HL-60/S4 treated with retinoic acid at 250 ng/mL for 4 days and 3 days (cell line): ENCODE results near the gene POU2F3.
"Not testable (repeated sequence)": the region's sequence is repeated elsewhere in the genome, so short reads cannot be mapped to it uniquely, and the experiment has no call there.

Experiments
- in situ Hi-C: fragments of 300-500 bp; cut with MboI; formaldehyde crosslinking; loops from 2 replicates; pipeline ENCODE4 v1.7.0; 2022; ENCODE audit warnings: low sequenced_read_pairs

Gene POU2F3

DNA sequence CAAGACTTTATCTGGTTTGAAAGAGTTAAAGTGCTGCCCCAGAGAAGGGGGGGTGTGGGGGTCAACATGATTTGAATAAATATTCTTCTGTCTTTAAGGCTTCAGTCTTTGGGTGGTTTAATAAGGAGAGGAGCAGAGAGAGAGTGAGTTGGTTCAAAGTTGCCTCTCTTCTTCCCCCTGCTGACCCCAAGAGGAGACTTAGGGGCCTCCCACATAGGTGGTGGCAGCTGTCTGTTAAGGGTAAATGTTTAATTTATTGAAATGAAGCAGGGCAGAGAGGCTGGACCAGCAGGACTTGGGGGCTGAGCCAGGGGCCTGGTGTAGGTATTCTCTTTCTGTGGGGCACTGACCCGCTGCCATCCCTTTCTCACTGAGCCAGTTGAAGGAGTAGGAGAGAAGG lies 5.5 kb downstream of the POU2F3 start:
- in situ Hi-C loops: no loop called here

DNA sequence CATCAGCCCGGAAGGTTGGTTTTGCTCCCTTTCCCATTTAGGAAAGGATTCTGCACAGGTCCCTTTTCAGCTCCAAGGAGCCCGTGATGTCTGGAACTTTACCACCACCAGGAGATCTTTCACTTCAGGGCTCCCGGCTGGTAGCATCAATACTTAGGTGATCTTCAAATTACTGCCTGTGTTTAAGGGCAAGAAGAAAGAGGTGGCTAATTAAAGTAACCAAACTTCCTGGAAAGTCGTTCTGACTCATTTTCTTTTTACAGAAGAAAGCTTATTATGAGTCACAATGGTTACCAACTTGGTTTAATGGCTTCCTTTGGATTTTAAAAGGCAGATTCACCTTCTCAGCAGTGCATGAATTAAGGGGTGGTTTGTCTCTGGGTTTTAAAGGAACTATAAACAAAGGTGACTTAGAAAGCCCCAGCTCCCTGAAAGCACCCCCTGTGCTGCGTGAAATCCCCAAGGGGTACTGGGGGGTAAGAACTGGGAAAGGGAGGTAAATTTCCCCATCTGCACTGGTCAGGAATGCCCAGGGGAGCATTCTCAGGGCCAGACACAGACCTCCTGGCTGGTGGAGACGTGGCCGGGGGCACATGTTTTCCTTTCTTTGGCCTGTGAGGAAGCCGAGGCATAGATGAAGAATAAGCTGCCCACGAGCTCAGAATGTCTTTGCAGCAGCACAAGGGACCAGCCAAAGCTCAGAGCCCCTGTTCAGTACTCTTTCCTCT lies 8.8 kb downstream of the POU2F3 start:
- in situ Hi-C loops: no loop called here

DNA sequence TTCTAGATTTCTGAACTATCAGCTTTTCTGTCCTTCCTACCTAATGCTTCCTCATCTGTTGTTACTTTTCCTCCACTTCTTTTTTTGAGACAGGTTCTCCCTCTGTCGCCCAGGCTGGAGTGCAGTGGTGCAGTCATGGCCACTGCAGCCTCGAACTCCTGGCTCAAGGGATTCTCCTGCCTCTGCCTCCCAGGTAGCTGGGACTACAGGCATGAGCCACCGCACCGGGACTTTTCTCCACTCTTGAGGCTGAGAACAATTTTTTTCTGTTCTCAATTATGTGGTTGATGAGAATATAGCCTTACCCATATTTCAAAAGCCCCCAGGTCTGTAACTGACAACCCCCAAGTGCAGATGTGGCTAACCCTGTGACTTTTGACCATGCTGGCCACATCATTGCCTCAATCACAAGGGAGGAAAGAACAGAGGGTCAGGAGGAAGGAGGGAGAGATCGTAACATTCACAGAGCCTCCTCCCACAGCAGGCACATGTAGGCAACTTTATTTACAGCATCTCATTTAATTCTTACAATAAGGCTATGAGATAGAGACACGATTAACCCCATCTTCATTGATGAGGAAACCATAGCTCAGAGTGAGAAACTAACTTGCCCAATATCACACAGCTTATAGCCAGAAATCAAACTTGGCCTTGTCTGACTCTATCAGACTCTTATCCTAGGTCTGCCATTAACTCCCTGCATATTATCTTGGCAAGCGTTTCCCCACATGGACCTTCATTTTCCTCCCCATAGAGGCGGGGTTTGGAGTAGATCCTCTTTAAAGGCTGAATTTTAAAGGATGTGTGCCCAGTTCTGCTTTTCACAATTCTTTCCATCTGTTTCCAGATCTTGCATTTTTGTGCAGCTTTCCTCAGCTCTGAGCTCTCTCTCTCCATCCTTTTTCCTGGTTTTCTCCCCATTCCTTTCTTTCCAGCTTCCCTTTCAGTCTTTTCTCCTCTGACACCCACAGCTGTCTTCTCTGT lies 9.6 kb downstream of the POU2F3 start:
- in situ Hi-C loops: no loop called here

DNA sequence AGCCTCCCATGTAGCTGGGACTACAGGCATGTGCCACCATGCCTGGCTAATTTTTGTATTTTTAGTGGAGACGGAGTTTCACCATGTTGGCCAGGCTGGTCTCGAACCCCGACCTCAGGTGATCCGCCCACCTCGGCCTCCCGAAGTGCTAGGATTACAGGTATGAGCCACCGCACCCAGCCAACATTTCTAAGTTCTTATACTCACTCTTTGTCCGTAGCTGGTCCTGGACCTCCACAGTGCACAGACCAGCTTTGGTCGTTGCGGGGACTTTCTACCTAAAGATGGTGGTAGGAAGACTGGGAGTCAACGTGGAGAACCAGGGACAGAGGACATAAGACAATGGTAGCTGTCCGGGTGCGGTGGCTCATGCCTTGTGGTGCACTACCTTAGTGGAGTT lies 13.4 kb downstream of the POU2F3 start:
- in situ Hi-C loops: not testable (repeated sequence)

DNA sequence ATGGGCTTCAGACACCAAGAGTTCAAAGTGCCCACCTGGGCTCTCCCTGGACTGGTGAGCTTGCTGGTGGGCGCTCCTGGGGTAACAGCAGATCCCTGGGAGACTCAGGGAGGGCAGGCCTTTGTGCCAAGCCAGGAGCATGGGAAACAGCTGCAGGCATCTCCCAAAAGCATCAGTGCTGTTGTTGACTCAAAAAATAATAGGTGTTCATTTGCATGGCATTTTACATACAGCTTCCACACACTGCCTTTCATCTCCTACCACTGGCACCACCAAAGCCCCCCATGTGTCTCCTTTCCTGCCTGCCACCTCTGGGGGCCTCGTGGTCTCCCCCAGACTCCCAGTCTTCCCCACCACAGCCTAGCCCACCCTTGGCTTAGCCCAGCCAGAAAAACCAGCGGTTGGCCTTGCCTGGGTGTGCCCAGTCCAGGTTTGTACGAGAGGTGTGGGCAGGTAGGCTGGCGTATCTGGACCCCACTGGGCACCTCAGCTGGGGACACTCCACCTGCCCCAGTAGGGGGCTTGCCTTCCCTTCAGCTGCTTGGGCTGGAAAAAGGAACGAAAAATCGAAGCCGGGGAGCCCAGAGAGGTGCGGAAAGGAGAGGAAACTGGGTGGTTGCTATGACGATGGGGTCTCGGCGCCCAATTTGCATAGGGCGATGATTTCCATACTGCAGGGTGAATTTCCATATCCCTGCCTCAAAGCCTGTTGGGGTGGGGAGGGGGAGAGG lies 15.0 kb downstream of the POU2F3 start:
- in situ Hi-C loops: no loop called here

DNA sequence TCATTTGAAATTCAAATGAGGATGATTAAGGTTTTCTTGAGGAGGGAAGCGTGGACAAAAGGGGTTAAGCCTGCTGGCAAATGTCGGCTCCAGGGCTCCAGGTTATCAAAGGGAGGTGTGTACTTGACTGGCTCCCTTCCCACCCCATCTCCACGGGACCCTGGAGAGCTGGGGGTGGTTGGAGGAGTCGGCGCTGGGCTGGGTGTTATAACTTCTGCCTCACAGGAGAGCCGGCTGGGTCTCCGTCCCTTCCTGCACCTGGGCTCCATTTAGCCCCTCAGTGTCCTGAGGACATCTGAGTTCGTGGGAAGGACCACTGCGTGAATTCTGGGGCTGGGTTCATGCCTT lies 15.6 kb downstream of the POU2F3 start:
- in situ Hi-C loops: no loop called here

DNA sequence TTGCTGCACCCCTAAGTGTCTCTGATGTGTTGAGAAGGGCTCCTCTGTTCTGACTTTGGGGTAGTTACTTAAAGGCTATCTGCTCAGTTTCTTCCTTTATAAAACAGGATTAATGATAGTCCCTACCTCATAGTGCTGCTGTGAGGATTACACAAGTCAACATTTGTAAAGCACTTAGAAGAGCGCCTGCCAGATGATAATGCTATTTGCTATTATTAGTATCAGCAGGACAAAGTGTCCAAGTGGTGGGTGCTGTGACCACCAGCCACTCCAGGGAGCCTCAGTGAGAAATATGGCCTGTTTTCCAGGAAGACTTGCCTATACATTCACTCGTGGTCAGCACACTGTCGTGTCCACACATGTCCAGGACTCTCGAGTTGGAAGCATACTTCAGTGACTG lies 16.2 kb downstream of the POU2F3 start:
- in situ Hi-C loops: no loop called here

DNA sequence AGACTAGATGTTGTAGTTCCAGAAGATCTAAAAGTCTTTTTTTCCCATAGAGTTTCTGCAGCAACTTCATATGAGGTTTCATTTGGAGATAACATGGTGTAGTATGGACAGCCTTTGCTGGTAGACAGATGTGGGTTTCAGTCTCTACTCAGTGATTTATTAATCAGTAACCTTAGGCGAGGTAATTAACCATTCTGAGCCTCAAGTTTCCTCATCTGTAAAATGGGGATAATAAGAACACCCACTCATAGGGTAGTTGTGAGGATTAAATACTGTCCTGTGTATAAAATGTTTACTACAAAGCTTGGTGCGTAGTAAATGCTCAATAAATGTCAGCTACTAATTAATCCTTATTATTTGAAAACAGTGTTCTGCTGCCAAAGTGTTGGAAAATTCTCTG lies 16.8 kb downstream of the POU2F3 start:
- in situ Hi-C loops: no loop called here

DNA sequence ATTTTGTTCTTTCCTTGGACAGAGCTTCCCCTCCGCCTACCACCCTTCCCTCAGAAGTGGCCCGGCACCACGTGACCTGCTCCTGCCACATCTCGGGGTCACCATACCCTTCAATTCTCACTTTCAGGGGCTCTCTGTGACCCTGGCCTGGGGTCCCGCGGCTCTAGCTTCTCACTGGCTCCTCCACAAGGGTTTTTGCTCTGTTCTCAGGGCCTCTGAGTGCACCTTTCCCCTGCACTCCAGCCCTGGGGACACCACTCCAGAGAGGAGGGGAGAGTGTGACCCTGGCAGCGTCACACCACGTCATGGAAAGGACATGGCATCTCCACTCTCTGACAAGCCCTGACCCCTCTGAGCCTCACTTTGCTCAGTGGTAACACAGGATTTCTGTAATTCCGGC lies 17.4 kb downstream of the POU2F3 start:
- in situ Hi-C loops: no loop called here

DNA sequence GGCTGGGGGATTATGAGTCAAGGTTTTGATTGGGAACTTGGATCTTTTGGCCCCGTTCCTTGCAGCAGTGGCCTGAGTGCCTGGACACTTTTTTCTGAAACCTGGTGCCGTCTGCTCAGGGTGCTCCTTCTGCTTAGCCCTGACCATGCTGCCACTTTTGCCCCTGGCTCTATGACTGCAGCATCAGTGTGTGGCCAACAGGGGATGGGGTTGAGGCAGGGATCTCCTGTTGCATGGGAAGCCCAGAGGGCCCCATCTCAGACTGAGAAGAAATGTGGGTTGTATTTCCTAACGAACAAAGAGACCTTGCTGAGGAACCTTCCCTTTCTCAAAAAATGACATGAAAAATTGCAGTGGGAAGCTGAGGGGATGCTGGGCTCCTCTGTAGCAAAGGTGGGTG lies 18.7 kb downstream of the POU2F3 start:
- in situ Hi-C loops: no loop called here

DNA sequence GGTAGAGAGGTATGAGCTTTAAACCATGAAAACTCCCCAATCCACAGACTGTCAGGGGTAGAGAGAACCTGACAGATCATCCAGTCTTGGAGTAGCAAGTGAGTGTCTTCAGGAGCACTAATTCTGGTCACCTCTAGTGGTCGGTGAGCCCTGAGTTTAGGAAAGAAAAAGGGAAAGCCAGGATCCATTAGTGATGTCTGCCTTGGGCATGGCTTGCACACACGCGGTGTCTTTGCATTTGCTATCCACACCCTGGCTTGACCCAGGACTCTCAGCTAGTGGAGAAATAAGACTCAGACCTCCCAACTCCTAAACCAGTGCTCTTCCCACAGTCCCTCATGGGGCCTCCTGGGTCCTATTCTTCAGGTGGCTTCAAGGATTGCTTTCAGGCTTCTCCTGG lies 19.3 kb downstream of the POU2F3 start:
- in situ Hi-C loops: no loop called here

DNA sequence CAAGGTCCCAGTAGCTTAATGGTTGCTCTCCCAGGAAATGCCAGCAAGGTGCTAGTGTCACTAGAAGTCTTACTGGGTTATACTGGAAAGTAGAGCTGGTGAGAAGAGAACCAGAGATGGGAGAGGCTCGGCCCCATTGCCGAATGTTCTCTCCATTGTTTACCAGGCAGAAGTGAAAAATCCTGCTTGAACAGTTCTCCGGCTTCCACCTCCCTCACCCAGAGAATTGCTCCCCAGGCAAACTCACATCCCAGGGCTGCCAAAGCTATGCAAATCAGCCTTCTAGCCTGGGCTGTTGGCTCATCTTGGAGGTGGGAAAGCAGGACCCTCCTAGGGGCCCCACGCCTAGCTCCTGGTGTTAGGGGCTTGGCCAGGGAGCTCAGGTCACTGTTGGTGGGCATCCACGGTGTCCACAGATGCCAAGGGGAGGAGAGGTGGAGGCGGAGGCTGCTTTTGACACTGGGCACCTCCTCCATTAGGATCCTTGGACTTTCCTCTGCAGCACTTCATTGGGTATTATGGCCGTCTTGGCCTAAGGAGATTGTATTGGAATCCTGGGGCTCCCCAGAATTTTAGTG lies 20.1 kb downstream of the POU2F3 start:
- in situ Hi-C loops: no loop called here

DNA sequence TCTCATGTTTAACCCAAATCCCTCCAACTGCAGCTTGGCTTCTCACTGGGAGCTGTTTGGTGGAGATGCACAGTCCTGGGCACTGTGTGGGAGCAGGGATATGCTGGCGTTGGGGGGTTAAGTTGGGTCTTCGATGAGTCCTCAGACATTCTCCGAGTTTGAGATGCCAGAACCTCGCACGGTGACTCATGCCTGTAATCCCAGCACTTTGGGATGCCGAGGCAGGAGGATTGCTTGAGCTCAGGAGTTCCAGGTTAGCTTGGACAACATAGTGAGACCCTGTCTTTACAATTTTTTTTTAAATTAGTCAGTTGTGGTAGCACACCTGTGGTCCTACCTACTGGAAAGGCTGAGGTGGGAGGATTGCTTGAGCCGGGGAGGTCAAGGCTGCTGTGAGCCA lies 20.7 kb downstream of the POU2F3 start:
- in situ Hi-C loops: no loop called here

DNA sequence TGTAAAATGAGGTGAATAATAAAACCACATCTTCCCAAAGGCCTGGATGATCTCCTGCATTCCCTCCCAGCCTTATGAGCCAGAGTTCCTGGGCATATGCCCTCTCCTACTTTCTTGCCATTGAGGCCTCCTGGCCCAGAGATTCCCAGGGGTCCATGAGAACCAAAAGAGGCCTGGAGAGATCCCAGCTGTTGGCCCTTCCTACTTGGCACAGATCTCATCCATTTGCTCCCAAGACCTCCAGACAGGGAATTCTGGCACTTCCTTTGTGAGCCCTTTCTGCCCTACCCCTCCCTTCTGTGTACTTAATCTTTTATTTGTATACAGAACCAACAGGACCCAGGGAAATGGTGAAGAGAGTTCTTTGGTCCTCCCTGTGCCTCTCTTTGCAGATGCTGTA lies 21.4 kb downstream of the POU2F3 start:
- in situ Hi-C loops: no loop called here

DNA sequence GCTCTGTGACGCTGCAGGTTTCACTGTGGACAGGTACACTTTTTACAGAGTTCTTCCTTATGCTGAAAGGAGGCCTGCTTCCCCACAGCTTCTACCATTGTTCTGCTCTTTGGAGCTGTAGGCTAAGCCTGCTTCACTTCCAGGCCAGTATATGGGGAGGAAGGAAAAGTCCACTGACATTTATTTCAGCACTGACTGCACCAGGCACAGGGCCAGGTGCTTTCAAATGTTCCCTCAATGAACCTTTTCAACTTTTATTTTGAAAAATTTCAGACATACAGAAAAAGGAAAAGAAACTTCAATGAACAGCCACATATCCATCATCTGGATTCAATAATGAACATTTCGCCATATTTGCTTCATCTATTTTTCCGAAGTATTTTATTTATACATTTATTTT lies 22.0 kb downstream of the POU2F3 start:
- in situ Hi-C loops: no loop called here

DNA sequence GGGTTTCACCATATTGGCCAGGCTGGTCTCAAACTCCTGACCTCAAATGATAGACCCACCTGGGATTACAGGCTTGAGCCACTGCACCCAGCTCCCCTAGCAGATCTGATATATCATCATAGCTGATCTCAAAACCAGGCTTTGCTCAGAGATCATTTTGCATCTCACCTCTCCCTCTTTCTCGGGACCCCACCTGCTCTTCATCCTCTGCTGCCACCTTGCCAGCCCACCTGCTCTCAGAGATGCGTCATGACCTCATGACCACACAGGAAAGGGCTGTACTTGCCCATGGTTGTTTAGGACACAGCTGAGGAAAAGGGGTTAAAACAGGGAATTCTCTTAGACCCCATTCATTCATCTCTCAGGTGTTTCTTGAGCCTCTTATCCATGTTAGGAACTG lies 27.4 kb downstream of the POU2F3 start:
- in situ Hi-C loops: no loop called here

DNA sequence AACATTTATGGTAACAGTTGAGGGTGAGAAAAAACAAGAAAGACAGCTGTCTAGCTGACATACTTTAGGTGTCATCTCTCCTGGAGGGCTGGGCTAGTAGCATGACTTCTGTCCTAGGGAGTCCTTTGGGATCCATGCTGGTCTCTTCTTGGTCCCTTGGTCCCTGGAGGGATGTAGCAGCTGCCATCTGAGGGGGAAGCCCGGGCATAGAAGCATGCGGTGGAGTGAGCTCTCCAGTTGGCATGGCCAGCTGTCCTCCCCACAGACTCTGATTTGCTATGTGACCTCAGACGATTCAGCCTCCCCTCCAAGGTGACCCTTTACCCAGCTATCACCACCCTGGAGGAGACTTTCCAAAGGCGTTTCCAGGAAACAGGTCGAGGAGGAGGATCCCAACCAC lies 28.7 kb downstream of the POU2F3 start:
- in situ Hi-C loops: no loop called here

DNA sequence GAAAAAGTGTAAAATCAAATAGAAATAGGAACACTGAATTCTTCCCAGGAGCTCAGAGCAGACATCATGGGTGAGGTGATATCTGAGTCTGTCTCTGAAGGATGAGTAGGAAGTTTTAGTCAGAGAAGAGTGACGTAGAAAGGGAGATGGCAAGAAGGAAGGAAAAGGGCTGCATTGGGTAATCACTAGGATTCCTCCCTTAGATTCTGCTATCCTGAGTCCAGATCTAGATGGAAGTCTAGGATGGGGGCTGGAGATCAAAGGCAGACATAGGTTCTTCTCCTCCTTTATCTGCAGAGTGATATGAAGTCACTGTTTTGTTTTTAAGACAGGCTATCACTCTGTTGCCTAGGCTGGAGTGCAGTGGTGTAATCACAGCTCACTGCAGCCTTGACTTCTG lies 30.4 kb downstream of the POU2F3 start:
- in situ Hi-C loops: no loop called here

DNA sequence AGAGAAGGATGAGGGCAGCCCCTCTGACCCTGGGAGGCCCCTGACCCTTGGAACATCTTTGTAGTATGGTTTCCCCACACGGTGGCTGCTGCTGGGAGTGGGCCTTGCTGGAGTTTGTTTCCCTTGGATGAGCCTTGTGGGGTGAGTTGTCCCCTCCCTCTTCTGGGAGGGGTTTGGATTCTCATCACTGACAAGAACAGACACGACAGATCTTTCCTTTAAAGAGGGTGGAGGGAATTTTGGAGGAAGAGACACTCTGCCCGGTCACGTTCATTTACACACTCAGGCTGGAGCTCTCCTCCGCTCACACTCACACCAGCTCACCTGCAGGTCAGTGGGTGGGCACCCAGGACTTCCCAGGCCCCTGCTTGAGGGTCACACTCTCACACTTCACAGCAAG lies 31.7 kb downstream of the POU2F3 start:
- in situ Hi-C loops: no loop called here

DNA sequence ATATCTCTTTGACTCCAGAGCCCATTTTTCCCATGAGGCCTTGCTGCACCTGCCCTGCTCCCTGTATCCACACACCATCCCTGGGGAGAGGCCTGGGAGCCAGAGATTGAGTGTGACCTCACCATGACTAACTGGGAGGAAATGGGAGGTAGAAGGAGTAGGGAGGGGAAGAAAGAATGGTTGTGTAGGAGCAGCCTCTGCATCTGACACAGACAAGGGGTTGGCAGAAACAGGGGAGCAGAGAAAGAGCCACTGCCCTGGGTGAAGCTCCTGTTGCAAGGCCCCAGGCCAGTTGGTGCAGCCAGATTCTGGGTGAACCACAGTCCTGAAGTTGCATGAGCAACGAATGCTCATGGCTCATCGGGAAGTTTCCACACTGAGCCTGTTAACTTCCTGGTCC lies 32.4 kb downstream of the POU2F3 start:
- in situ Hi-C loops: no loop called here

DNA sequence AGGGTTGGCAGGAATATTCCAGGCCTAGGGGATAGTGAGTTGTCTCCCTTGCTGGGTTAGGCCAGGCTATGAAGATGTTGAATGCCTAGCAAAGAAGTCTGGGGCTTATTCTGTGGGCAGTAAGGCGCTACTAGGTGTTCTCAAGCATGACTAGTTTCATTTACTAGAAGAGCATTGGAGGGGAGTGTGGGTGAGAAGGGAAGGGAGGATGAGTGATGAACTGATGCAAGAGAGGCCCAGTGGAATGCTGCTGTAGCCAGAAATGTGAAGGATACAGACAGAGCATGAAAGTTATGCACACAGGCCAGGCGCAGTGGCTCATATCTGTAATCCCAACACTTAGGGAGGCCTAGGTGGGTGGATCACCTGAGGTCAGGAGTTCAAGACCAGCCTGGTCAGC lies 33.5 kb downstream of the POU2F3 start:
- in situ Hi-C loops: no loop called here
